Right ventricle myocardium inferior (tissue), 1 donor: Measurements from ENCODE around the gene KCNA3. TPM values are rescaled to one million over a fixed set of nuclear protein-coding genes. Genes with fewer than 3 reads are reported as not detected.
A peak's percentile ranks its signal among the peaks of the same experiment; 100 is the strongest.

Experiments used
- ATAC-seq: fragments of 200-7000 bp; cut with Tn5 transposase; one replicate; pipeline ENCODE4 v1.9.1; 2020; ENCODE audit warnings: mild to moderate bottlenecking, moderate library complexity
- DNase-seq: peaks from one replicate; pipeline ENCODE4 v3.0.0; 2021; ENCODE audit errors: missing footprints
- intact Hi-C: fragments of 100-400 bp; cut with DNase I; formaldehyde crosslinking; loops from one replicate; pipeline ENCODE4 v1.11.0; 2022
- total RNA-seq: library from RNA; stranded (reverse); fragmentation: NEBNext Ultra II Directional; extraction: Animal tissue kit (Norgen Biotek cat#: 25700); gene quantifications from one replicate; pipeline ENCODE4 v1.2.1, GENCODE V29; 2021
- donor health status: DM: no; HTN: yes; CAD: no; lungs with severe emphysema.

KCNA3 gene
- total RNA-seq, 1 donor from 2014 or later, result 0.38 TPM

DNA sequence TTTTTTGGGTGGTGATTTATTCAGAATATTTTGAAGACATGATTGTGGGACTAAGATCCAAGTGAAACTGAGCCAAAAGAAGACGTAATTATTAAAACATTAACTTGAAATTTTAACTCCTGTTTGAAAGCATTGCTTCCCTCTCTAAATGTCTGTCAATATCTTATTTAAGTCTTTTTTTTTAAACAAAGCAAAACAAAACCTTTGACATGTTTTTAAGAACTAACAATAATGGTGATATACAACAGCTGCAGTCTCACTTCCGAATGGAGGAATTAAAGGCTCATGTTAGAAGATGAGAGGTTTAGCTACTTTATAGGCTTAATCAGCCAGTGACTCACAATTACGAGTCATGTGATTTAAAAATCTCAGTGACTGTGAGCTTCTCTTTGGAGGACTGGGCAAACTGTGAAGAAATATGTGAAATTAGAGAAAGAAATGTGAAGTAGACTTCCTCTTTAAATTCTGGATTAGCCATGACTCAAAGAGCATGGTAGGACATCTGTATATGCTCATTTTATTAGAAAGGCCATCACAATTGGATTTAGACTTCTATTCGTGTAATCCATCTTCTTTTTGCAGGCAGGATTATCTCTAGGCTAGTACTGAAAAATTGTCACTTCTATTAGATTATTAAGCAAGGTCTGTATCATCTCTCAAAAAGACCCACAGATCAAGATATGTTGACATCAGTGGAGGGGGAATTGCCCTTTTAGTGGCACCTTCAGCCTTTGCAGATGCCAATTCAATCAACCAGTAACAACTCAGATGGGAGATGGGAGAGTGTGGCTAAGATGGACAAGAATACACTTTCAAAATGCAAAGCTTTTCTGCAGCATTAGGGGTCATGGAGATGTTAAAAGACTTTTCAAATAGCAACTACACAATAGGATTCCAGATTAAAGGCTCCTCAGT, 28.7 kb downstream of the KCNA3 start:
- intact Hi-C loops, result no loop called here
- DNase-seq (no peak), ATAC-seq (peak; percentile 58)

DNA sequence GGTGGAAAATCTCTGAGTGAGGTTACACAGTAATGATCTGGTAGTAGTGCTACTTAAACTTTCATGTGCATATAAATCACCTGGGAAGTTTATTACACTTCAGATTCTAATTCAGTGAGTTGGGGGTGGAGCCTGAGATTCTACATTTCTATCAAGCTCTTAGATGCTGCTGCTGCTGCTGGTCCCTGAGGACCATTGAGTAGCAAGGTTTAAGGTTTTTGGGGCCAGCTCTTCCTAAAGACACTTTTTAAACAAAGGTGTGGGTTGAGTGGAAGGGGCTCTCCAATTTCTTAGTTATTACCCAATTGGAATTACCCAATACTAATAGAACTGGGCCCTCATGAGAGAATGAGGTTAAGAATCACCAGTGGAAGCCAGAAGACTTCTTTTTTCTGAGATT, 29.5 kb downstream of the KCNA3 start:
- intact Hi-C loops, result no loop called here
- no peak for ATAC-seq
- no peak for DNase-seq

DNA sequence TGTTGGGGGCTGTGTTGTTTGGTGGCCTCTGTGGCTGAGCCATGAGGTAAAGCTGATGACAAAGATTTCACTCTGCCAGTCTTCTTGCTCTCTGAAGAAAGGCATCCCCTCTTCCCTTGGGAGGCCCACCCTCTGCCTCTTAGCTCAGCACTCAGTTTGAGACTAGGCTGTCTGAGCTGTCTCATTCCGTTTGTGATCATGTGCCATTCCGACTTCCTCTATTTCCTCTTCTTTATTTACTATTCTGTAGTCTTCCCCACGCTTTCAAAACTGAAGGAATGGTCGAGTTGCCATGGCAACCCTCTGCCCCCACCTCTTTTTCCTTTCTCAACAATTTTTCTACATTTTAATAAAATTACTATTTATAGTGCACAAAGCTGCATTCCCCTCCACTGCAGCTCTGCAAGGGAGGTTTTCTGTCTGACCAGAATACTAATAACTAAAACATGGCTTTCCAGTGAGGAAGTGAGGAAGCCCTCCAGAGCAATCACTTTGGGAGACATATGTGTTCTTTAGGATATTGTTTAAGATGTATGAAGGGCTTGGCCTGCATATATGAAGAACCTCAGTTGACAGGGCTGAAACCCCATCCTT, 30.8 kb downstream of the KCNA3 start:
- DNase-seq, result no peak
- intact Hi-C loops, result no loop called here
- ATAC-seq, result no peak

DNA sequence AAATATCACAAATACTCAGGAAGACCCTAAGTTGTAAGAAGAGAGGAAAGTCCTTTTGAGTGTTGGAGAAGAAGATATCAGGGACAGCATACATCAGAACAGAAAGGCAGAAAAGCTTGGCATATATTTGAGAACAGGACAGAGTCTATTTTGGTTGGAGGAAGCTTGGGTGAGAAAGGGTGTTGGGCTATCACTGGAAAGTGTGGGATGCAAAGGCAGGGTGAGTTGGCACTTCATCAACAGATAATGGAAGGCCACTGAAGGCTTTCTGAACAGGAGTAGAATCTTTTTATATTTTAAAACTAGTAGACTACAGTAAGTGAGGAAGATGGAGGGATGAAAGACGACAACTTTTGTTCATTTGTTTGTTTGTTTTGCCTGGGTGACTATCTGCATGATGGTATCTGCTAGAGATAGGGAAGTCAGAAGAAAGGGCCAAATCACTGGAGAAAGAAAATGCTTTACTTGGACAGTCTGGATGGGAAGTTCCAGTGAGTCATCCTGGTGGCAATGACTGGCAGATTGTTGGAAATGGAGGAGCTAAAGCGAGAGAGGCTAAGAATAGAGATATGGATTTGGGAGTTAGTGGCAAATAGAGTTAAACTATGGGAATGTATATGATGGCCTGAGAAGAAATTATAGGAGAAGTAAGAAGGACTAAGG, 34.9 kb downstream of the KCNA3 start:
- intact Hi-C loops, result no loop called here
- no peak for DNase-seq
- ATAC-seq, result no peak

DNA sequence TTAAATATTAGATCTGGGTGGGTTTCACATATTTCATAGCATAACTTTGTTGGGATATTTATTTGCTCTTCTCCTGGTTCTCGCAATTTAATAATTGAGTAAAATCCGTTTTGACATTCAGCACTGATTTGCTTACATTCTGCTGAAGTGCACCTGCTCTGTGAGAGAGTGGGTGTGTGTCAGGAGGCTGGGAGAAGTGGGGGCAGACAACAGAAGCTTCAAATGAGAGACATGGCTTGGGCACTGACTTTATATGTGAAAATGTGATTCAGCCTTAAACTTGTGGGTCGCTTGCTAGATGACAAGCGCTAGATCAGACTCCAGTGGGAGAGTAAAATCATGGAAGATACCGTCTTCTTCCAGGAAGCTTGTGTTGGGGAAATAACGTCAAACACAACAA, 36.2 kb downstream of the KCNA3 start:
- DNase-seq (no peak), ATAC-seq (no peak)
- intact Hi-C loops, result no loop called here

DNA sequence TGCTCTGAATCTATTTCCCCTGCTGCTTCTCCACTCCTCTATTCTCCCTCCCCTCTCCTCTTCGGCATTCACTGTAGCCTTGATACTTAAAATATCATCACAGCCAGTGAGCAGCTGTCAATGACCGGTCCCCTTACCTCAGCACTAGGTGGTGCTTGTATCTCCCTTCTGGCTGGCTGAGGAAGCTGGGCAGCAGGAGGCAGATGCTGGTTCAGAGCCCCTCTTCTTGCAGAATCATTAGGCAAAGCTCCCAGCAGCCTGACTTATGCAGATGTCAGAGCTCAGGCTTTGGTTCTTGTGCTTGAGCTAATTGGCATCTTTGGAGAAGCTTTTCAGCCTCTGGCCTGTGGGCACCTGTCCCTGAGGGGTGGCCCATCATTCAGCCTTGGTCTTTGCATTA, 36.7 kb downstream of the KCNA3 start:
- intact Hi-C loops, result no loop called here
- DNase-seq (no peak), ATAC-seq (no peak)

DNA sequence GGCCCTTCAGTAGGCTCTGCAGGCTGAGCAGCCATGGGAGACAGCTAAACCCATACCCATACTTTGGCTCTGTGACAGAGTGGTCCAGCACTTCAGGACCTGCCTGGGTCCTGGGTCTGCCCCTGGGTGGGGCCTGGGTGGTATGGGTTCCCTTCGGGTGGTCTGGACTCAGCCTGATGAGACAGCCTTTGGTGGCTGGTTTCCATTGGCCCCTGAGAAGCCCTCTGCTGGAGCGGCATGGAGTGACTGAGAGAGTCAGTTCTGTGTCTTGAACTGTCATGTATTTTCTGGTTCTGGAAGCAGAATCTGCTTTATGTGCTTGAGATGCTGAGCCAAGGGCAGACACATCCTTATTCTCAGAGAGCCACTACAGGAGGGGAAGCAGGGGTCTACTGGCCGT, 37.3 kb downstream of the KCNA3 start:
- DNase-seq (no peak), ATAC-seq (no peak)
- intact Hi-C loops, result no loop called here

DNA sequence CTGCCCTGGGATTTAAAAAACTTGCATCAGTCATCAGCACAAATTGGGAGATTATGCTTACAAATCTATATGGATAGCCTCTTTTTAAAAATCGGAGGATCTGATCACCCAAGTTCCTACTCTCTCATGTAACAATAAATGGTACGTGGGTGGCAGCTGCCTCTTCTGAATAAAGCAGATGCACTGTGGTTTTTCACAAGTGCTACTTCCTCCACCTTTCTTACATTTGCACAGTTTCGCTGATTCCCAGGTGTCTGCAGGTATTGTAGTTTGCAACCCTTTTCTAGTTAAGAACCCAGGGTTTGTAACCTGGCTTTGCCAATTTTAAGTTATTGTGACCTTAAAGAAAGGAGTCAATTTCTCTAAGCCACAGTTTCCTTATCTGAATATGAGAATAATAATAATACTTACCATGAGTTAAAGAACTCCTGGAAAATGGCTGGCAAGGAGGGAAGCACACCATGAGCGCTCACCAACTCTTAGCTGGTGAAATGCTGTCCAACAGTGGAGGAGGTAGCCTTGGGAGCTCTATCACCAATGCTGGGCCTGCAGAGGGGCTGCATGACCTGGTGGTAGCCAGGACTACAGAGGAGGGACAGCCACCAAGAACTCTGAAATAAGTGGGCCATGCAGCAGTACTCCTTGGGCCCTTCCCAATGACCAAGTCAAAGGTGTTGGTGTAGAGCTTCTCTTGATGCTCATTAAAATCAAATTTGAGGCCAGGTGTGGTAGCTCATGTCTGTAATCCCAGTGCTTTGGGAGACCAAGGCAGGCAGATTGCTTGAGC, 38.4 kb downstream of the KCNA3 start:
- DNase-seq (no peak), ATAC-seq (no peak)
- intact Hi-C loops, result no loop called here

DNA sequence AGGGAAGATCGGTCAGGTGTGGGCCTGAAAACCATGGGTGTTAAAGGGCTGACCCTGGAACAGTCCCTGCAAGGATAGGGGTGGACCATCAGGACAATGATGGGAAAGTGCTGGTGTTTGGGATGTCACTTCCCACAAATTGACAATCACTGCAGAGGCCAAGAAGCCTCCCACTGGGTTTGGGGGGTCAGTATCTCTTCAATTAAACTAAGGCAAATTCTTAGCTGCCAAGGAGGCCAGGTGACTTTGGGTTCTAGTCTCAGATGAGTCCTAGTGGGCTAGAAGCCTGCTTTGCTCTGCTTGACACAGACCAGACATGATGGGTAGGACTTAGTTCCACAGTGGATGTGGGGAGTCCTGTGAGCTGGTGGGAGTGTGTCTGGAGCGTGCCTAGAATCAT, 39.3 kb downstream of the KCNA3 start:
- intact Hi-C loops, result no loop called here
- DNase-seq, result no peak
- no peak for ATAC-seq

DNA sequence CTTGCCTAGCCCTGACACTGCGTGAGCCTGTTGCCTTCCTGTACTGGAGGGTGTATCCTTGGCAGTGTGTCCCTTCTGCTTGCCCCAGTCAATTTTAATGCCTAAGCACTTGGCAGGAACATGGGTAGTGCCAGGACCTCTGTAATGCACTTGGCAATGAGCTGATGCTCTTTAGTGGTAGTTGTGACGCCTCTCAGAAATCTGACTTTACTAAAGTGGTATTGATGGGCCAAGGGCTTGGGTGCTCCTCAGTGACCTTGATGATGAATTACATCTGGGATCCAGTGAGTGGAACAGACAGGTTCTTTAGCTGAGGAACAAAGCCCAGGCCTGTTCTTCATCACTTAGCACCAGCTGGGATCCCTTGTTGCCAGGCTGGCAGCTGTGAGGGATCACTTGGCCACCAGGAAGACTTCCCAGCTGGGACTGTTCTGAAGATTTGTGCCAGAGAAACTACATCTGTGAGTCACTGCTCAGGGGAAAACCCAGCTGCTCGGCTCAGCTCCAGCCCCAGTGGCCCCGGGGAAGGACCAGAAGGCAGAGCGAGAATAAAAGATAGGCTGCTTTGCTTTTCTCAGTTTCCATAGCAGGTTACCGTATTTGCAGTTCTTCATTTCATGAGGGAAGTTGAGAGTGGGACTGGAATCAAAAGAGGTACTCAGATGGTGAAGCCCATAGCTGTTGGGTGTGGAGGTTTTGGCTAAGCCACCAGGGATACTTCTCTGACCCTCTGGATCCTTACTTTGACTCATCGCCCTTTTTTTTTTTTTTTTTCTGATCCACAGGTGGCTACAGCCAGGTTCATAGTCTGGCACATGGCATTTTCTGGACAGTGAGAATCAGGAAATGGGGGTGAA, 40.1 kb downstream of the KCNA3 start:
- intact Hi-C loops, result loop anchor here (1.0 to 5.0 kb wide), 2 partner anchors 122 to 148 kb away; no protein-coding TSS in a partner anchor
- DNase-seq, result peak; percentile 91
- ATAC-seq, result peak; percentile 96

DNA sequence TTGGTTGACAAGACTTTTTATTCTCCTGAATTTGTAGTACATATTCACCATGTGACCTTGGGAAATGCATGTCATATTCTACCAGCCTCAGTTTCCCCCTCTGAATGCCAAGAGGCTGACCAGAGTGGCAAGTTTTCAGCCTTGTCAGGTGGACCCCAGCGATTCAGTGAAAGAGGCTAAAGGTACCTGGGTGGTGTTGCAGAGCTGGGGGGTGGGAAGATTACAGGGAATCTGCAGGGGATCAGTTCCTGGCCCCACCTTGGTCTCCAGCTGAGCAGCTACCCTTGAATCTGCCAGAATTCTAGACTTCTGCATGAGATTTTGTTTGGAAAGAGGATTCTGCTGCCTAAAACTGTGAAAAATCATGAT, 40.7 kb downstream of the KCNA3 start:
- DNase-seq (no peak), ATAC-seq (no peak)
- intact Hi-C loops, result loop anchor here (1.0 to 5.0 kb wide), 2 partner anchors 122 to 148 kb away; no protein-coding TSS in a partner anchor

DNA sequence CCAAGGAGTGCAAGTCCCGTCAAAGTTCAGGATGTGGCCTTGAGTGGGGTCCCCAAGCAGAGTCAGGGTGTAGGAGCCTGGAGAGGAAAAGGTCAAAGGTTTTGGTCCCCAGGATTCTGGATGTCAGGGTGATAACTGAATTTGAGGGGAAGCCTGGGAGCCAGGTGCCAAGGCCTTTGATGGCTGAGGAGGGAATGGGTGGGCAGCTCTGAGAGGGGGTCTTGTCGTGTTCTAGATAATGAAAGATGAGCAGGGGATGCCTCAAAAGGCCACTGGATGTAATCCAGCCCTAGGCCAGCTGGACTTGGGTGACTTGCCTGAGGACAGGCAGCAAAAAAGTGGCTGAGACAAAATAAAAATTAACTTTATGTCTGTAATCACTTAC, 41.1 kb downstream of the KCNA3 start:
- ATAC-seq (no peak), DNase-seq (no peak)
- intact Hi-C loops, result loop anchor here (1.0 to 5.0 kb wide), 2 partner anchors 123 to 149 kb away; no protein-coding TSS in a partner anchor

DNA sequence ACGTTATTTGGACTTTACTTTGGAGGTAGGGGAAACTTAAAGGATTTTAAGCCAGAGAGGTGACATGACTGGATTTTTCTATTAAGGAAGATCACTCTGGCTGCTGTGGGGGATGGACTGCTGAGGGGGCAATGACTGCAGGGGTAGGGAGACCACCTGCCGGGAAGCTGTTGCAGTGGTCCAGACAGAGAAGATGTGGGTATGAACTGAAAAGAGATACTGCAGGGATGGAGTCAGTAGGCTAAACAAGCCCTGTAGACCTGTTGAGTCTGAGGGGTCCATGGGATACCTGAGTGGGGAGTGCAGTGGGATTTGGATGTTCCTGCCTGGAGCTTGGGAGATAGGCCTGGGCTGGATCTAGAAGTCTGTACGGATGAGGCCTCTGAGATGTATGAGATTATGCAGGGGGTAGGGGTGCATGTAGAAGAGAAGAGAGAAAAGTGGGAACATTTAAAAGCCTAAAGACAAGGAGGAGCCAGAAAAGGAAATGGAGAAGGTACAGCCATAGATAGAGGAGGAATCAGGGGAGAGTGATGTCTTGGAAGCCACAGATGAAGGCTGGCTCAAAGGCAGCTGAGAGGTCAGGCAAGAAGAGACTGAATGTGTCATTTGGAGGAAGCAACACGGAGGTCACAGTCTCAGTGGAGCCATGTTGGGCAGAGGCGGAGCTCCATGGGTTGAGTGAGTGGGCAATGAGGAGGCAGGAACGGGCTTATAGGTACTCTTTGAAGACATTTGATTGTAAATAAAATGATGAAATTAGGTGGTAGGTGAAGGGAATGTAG, 42.7 kb downstream of the KCNA3 start:
- no peak for DNase-seq
- intact Hi-C loops, result loop anchor here (5.0 kb wide), 1 partner anchor 150 kb away; no protein-coding TSS in a partner anchor
- no peak for ATAC-seq

DNA sequence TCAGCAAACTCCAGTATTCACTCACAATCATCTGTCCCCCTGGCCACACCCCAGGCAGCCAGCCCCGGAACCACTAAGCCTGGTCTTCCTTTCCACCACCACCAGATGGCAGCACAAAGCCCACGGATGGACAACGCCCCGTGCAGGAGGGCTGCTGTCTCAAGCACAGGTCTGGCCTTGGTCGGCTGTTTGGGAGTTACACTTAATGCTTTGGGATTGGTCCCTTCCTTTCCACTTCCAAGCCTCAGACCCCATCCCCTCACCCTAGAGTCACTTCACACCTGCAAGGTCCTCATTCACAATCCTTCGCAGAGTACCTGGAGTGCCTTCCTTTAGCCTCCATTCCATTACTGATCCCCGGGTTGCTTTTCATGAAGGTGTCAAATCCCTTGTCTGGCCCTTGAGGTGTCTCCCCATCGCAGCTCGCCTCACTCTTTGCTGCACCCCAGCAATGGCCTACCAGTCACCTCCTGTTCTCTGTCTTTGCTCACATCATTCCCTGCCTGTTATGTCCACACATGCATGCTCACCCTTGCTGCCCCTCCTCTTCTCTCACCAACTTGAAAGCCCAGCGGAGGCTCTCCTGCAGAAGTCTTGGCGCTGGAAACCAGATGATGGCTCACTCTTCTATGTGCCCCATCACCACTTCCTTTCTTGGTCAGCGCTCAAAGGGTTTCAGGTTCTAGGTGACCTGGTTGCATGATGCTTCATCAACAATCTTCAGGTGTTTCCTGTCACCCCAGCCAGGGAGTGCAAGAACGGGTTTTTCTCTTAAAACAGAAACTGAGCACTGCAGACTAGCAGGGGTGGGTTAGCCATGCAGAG, 43.7 kb downstream of the KCNA3 start:
- intact Hi-C loops, result loop anchor here (1.0 to 5.0 kb wide), 2 partner anchors 135 to 151 kb away; no protein-coding TSS in a partner anchor
- DNase-seq, result peak; percentile 85
- ATAC-seq, result peak; percentile 41

DNA sequence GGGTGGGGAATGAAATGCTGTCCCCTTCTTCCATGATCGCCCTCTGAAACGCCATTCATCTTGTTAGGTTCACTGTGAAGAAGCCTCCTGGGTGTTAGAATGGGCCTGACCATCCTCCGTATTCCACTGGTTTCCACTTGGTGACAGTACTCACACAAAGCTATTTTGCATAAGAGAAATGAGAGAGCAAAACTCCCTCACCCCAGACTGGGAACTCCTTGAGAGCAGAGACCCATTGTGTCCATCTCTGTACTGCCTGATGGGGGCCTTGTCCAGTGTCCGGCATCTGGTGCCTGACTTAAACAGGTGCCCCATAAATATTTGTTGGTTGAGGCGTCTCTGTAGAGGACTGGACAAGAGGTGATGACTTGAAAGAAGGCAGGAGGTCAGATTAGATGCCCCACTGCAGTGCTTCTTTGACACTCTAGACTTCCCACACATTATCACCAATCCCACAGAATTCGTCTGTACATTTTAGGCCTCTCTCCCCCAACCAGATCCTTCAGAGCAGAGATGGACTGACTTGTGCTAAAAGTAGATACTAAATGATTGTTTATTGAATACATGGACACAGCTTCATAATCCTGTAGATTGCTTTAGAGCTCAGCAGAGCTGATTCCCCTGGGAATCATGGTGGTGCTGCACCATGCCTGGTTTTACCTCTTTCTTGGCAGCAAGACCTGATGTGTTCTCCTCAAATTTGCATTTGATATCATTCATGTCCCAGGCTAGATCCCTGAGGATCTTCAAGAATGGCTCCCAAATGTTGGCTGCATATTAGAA, 46.2 kb downstream of the KCNA3 start:
- DNase-seq (no peak), ATAC-seq (no peak)
- intact Hi-C loops, result no loop called here

DNA sequence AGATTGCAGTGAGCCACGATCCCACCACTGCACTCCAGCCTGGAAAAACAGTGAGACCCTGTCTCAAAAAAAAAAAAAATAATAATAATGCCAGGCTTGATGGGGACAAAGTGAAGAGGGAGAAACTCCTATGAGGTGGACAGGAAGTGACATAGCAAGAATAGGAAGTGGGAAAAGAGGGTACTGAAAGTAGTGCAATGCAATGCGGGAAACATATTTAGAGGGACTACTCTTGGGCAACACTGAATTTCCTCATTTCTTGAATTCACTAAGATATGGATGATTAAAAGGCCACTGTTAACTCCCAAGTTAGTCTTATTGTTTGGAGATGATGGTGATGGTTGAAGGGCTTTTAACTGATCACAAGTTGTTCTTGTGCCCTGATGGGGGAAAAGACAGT, 47.0 kb downstream of the KCNA3 start:
- intact Hi-C loops, result no loop called here
- DNase-seq (no peak), ATAC-seq (no peak)
